ENCODE measurements around the gene UNC45B. TPM values are rescaled to one million over a fixed set of nuclear protein-coding genes. Genes with fewer than 3 reads are reported as not detected.

The UNC45B gene
- total and polyA plus RNA-seq, 3 donors from 2014 or later, result 0.68 to 2.2 (median 1.1) TPM

DNA sequence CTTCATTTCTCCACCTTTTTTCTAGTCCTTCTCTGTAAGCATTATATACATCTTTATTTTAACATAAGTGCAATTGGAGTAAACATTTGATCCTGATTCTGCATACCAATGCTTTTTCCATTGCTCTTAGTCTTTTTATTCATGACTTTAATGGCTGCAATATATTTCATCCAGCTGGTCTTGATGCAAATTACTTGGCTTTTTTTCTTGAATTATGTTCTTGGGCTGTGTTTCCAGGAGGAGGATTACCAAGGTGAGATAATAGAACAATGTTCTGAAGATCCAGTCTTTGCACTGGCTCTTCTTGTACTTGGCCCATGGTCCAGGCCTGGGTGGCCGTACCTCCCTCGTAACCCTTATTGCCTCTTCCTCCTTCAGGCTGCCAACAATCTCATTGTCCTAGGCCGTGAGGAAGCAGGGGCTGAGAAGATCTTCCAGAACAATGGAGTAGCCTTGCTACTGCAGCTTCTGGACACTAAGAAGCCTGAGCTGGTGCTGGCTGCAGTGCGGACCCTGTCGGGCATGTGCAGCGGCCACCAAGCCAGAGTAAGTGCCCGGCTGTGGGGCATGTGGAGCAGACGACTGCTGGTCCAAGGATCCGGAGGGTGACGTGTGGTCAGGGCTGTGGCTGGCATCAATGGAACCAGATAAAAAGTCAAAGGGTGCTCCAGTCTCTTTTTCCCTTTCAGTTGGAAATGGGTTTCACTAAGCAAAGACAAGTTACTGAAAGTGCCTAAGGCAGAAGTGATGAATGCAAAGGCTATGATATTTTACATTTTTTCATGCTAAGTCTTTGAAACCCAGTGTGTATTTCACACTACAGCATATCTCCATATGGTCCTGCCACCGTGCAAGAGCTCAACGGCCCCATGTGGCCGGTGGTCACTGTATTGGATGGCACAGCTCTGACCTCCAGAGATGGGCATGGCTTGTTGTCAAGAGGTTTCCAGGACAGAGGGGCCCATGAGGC, 6.9 kb downstream of the UNC45B start:
- Histone ChIP-seq H3K4me1 (no peaks in the 10 kb centered on the region), H3K9me3 (no peaks in the 10 kb centered on the region), H3K27me3 (no peaks in the 10 kb centered on the region), H3K36me3 (ENCODE audit: low read depth, missing control alignments) (no peaks in the 10 kb centered on the region), H3K27ac (no peak overlapping the region), H3K4me3 (no peak overlapping the region)
- no peak for DNase-seq
- intact Hi-C loops (cut with DNase I; ENCODE audit: low total_unique reads), result no loop called here
- TF ChIP-seq, protein P1, sequence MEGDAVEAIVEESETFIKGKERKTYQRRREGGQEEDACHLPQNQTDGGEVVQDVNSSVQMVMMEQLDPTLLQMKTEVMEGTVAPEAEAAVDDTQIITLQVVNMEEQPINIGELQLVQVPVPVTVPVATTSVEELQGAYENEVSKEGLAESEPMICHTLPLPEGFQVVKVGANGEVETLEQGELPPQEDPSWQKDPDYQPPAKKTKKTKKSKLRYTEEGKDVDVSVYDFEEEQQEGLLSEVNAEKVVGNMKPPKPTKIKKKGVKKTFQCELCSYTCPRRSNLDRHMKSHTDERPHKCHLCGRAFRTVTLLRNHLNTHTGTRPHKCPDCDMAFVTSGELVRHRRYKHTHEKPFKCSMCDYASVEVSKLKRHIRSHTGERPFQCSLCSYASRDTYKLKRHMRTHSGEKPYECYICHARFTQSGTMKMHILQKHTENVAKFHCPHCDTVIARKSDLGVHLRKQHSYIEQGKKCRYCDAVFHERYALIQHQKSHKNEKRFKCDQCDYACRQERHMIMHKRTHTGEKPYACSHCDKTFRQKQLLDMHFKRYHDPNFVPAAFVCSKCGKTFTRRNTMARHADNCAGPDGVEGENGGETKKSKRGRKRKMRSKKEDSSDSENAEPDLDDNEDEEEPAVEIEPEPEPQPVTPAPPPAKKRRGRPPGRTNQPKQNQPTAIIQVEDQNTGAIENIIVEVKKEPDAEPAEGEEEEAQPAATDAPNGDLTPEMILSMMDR (IDR thresholded peaks at IDR 0.05), result no peak
- TF ChIP-seq POLR2A (IDR thresholded peaks at IDR 0.05), result no peak
- WGBS, 2 donors, result 81 to 86% methylated on average over 13 of the region's 13 CpGs

DNA sequence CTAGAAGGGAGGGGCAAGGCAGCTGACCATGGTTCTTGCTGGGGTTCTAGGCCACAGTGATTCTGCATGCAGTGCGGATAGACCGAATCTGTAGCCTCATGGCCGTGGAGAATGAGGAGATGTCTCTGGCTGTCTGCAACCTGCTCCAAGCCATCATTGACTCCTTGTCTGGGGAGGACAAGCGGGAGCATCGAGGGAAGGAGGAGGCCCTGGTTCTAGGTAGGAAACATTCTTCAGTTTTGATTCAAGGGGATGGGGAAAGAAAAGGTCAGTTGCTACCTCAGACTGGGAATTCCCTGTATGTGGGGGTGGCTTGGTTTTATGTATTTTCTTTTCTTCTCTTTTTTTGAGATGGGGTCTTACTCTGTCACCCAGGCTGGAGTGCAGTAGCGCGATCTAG, 7.6 kb downstream of the UNC45B start:
- 83 to 95% methylated on average over 7 of the region's 7 CpGs for WGBS, 2 donors
- intact Hi-C loops (cut with DNase I; ENCODE audit: low total_unique reads), result no loop called here
- DNase-seq, result no peak
- H3K27me3 ChIP-seq, result no peaks in the 10 kb centered on the region
- no peaks in the 10 kb centered on the region for H3K36me3 ChIP-seq (ENCODE audit: low read depth, missing control alignments)
- H3K9me3 ChIP-seq, result no peaks in the 10 kb centered on the region
- H3K4me1 ChIP-seq, result no peaks in the 10 kb centered on the region
- TF ChIP-seq POLR2A (IDR thresholded peaks at IDR 0.05), result no peak
- TF ChIP-seq, protein P1 (IDR thresholded peaks at IDR 0.05), result no peak
- H3K4me3 ChIP-seq, result no peak overlapping the region
- no peak overlapping the region for H3K27ac ChIP-seq

DNA sequence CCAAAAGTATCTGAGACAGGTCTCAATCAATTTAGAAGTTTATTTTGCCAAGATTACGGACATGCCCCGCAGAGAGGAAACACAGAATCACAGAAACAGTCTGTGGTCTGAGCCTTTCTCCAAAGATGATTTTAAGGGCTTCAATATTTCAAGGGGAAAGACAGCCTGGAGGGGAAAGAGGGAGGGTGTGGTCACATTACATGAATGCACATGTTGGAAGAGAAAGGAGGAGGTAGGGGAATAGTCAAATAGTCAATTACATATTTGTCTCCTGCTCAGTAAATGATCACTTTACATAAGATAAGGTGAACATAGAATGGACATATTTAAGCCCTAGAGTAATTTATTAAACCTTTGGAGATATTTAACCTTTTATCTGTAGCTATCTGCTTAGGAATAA, 12.3 kb downstream of the UNC45B start:
- no peak for DNase-seq
- intact Hi-C loops (cut with DNase I; ENCODE audit: low total_unique reads), result no loop called here
- H3K27ac ChIP-seq, result no peak overlapping the region
- no peaks in the 10 kb centered on the region for H3K27me3 ChIP-seq
- H3K4me3 ChIP-seq, result no peak overlapping the region
- H3K4me1 ChIP-seq, result no peaks in the 10 kb centered on the region
- TF ChIP-seq, protein P1 (IDR thresholded peaks at IDR 0.05), result no peak
- TF ChIP-seq POLR2A (IDR thresholded peaks at IDR 0.05), result no peak
- no peaks in the 10 kb centered on the region for H3K9me3 ChIP-seq
- WGBS, 2 donors, result 89 to 91% methylated on average over 2 of the region's 2 CpGs
- no peaks in the 10 kb centered on the region for H3K36me3 ChIP-seq (ENCODE audit: low read depth, missing control alignments)

DNA sequence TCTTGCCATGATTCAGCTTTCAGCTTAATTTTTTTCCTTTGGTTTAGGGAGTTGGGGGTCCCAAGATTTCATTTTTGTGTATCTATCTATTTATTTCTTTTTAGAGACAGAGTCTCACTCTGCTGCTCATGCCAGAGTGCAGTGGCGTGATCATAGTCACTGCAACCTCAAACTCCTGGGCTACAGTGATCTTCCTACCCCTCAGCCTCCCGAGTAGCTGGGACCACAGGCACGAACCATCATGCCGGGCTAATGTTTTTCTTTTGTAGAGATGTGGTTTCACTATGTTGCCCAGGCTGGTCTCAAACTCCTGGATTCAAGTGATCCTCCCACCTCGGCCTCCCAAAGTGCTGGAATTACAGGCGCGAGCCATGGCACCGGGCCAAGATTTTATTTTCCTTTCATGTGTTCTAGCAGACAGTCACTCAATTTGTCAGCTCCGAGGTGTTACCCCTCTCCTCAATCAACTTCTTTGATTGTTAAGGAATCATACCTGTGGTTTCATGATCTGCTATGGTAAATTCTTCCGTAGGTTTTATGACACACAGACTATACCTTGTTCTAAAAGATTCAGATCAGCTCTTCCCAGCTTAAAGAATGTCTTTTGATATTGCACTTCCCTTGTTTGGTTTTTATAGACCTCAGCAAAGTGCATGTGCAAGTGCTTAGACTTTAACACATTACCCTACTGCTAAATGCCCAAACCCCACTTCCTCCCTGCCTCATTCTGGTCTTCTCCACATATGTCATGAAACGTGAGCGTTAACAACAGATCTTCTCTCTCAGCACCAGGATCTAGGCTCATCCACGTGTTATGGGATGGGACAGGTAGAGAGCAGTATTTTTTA, 13.0 kb downstream of the UNC45B start:
- TF ChIP-seq, protein P1 (IDR thresholded peaks at IDR 0.05), result no peak
- no peak for TF ChIP-seq POLR2A (IDR thresholded peaks at IDR 0.05)
- H3K9me3 ChIP-seq, result no peaks in the 10 kb centered on the region
- no peak overlapping the region for H3K4me3 ChIP-seq
- 83 to 87% methylated on average over 13 of the region's 13 CpGs for WGBS, 2 donors
- no peaks in the 10 kb centered on the region for H3K4me1 ChIP-seq
- H3K27me3 ChIP-seq, result no peaks in the 10 kb centered on the region
- no peak overlapping the region for H3K27ac ChIP-seq
- intact Hi-C loops (cut with DNase I; ENCODE audit: low total_unique reads), result no loop called here
- no peak for DNase-seq
- no peaks in the 10 kb centered on the region for H3K36me3 ChIP-seq (ENCODE audit: low read depth, missing control alignments)

Data from testis (tissue), 3 donors.